MM.1S (cell line): ENCODE measurements around the gene STRN3.
"Not testable (repeated sequence)": the region's sequence is repeated elsewhere in the genome, so short reads cannot be mapped to it uniquely, and the experiment has no call there.

Experiments
- DNase-seq: peaks from one replicate; pipeline ENCODE4 v3.0.0-alpha.2; 2015
- H2AFZ ChIP-seq: fragments of 300-600 bp; sonication (generic); 2 replicates; pipeline ENCODE4 v1.6.0; 2016; ENCODE audit warnings: antibody characterized with exemption, low read length
- H3F3A ChIP-seq: fragments of 300-600 bp; sonication (generic); 2 replicates; pipeline ENCODE4 v1.6.1; 2016; ENCODE audit warnings: mild to moderate bottlenecking, antibody characterized with exemption, low read length, moderate library complexity, mixed read lengths; ENCODE audit not compliant: insufficient read depth
- H3K27ac ChIP-seq: fragments of 300-600 bp; sonication (generic); 2 replicates; pipeline ENCODE4 v1.5.1; 2016; ENCODE audit warnings: mild to moderate bottlenecking, low read length
- H3K27me3 ChIP-seq: fragments of 300-600 bp; sonication (generic); replicated peaks from 2 replicates; pipeline ENCODE4 v1.6.0; 2016; ENCODE audit warnings: low read length; ENCODE audit not compliant: insufficient read depth
- H3K36me3 ChIP-seq: fragments of 300-600 bp; sonication (generic); replicated peaks from 2 replicates; pipeline ENCODE4 v1.6.1; 2016; ENCODE audit warnings: mild to moderate bottlenecking, low read length, mixed read lengths; ENCODE audit not compliant: insufficient read depth
- H3K4me1 ChIP-seq: fragments of 300-600 bp; sonication (generic); 2 replicates; pipeline ENCODE4 v1.6.1; 2016; ENCODE audit warnings: low read length, mixed read lengths
- H3K4me2 ChIP-seq: fragments of 300-600 bp; sonication (generic); 2 replicates; pipeline ENCODE4 v1.6.0; 2016; ENCODE audit warnings: low read depth, low read length
- H3K4me3 ChIP-seq: fragments of 300-600 bp; sonication (generic); 2 replicates; pipeline ENCODE4 v1.5.1; 2016; ENCODE audit warnings: low read length, mixed read lengths
- H3K79me2 ChIP-seq: fragments of 300-600 bp; sonication (generic); 2 replicates; pipeline ENCODE4 v1.6.1; 2016; ENCODE audit warnings: mixed run types, low read length, mixed read lengths
- H3K9ac ChIP-seq: fragments of 300-600 bp; sonication (generic); 2 replicates; pipeline ENCODE4 v1.6.1; 2016; ENCODE audit warnings: low read length, mixed read lengths
- H3K9me2 ChIP-seq: fragments of 300-600 bp; sonication (generic); replicated peaks from 2 replicates; pipeline ENCODE4 v1.6.1; 2016; ENCODE audit warnings: mild to moderate bottlenecking, low read length, mixed read lengths; ENCODE audit not compliant: insufficient read depth
- H3K9me3 ChIP-seq: fragments of 300-600 bp; sonication (generic); replicated peaks from 2 replicates; pipeline ENCODE4 v1.6.1; 2016; ENCODE audit warnings: mild to moderate bottlenecking, low read length, mixed read lengths; ENCODE audit not compliant: insufficient read depth
- H4K20me1 ChIP-seq: fragments of 300-600 bp; sonication (generic); 2 replicates; pipeline ENCODE4 v1.6.1; 2016; ENCODE audit warnings: mild to moderate bottlenecking, low read length, moderate library complexity, mixed read lengths; ENCODE audit not compliant: insufficient read depth
- EZH2 ChIP-seq: fragments of 300-600 bp; sonication (generic); optimal IDR thresholded peaks from 2 replicates; pipeline ENCODE3; 2017; ENCODE audit warnings: low read depth, mild to moderate bottlenecking, antibody characterized with exemption, low read length, mixed read lengths
- EZH2phosphoT487 ChIP-seq: fragments of 300-600 bp; sonication (generic); IDR thresholded peaks from 2 replicates; pipeline ENCODE4 v1.6.1; 2018; ENCODE audit warnings: antibody characterized with exemption, low read length
- TF ChIP-seq, protein P1 (sequence below): fragments of 300-600 bp; sonication (generic); IDR thresholded peaks from 2 replicates; pipeline ENCODE4 v1.5.1; 2016; ENCODE audit warnings: antibody characterized with exemption, low read length, mixed read lengths

Gene STRN3

DNA sequence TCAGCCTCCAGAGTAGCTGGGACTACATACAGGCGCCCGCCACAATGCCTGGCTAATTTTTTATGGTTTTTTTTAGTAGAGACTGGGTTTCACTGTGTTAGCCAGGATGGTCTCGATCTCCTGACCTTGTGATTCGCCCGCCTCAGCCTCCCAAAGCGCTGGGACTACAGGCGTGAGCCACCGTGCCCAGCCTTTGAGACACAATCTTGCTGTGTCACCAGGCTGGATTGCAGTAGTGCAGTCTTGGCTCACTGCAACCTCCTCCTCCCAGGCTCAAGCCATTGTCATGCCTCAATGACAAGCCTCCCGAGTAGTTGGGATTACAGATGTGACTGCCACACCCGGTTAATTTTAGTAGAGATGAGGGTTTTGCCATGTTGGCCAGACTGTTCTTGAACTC lies 21.3 kb upstream of the STRN3 start:
- DNase-seq = no peak
- Histone ChIP-seq H3K27me3 (no peaks in the 10 kb centered on the region), H3K4me3 (no peak overlapping the region), H3K79me2 (no peaks in the 10 kb centered on the region), H3K36me3 (no peaks in the 10 kb centered on the region), H4K20me1 (no peaks in the 10 kb centered on the region), H3K27ac (no peak overlapping the region), H3K9ac (no peak overlapping the region), H3K9me2 (no peaks in the 10 kb centered on the region), H3K4me2 (no peak overlapping the region), H3K9me3 (no peaks in the 10 kb centered on the region), H2AFZ (no peak overlapping the region), H3K4me1 (no peaks in the 10 kb centered on the region), H3F3A (no peaks in the 10 kb centered on the region)
- TF ChIP-seq EZH2 (no peak), EZH2phosphoT487 (no peak)
- TF ChIP-seq, protein P1, sequence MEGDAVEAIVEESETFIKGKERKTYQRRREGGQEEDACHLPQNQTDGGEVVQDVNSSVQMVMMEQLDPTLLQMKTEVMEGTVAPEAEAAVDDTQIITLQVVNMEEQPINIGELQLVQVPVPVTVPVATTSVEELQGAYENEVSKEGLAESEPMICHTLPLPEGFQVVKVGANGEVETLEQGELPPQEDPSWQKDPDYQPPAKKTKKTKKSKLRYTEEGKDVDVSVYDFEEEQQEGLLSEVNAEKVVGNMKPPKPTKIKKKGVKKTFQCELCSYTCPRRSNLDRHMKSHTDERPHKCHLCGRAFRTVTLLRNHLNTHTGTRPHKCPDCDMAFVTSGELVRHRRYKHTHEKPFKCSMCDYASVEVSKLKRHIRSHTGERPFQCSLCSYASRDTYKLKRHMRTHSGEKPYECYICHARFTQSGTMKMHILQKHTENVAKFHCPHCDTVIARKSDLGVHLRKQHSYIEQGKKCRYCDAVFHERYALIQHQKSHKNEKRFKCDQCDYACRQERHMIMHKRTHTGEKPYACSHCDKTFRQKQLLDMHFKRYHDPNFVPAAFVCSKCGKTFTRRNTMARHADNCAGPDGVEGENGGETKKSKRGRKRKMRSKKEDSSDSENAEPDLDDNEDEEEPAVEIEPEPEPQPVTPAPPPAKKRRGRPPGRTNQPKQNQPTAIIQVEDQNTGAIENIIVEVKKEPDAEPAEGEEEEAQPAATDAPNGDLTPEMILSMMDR = no peak

DNA sequence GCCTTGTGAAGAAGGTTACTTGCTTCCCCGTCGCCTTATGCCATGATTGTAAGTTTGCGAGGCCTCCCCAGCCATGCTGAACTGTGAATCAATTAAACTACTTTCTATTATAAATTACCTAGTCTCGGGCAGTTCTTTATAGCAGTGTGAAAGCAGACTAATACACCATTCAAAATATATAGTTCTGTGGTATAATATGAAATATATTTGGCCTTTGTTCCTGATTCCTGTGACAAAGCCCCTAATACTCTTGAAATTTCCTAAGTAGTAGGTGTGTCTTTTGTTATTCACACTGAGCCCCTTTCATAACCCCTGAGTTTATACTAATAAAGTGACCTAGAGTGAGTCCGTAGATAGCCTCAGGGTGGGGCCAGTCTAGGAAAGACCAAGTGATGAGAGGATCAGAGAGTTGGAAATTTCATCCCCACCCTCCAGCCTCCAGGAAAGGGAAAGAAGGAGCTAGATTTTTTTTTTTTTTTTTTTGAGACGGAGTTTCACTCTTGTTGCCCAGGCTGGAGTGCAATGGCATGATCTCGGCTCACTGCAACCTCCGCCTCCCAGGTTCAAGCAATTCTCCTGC lies 19.4 kb upstream of the STRN3 start:
- H3K4me3 ChIP-seq = no peak overlapping the region
- TF ChIP-seq EZH2phosphoT487 (no peak), EZH2 (no peak)
- TF ChIP-seq, protein P1 = no peak
- H3K27me3 ChIP-seq = no peaks in the 10 kb centered on the region
- no peak for DNase-seq
- no peaks in the 10 kb centered on the region for H3K79me2 ChIP-seq
- H4K20me1 ChIP-seq = no peaks in the 10 kb centered on the region
- no peaks in the 10 kb centered on the region for H3K4me1 ChIP-seq
- no peaks in the 10 kb centered on the region for H3F3A ChIP-seq
- H3K36me3 ChIP-seq = no peaks in the 10 kb centered on the region
- no peak overlapping the region for H3K9ac ChIP-seq
- no peak overlapping the region for H3K4me2 ChIP-seq
- no peak overlapping the region for H2AFZ ChIP-seq
- no peak overlapping the region for H3K27ac ChIP-seq
- no peaks in the 10 kb centered on the region for H3K9me2 ChIP-seq
- H3K9me3 ChIP-seq = no peaks in the 10 kb centered on the region

DNA sequence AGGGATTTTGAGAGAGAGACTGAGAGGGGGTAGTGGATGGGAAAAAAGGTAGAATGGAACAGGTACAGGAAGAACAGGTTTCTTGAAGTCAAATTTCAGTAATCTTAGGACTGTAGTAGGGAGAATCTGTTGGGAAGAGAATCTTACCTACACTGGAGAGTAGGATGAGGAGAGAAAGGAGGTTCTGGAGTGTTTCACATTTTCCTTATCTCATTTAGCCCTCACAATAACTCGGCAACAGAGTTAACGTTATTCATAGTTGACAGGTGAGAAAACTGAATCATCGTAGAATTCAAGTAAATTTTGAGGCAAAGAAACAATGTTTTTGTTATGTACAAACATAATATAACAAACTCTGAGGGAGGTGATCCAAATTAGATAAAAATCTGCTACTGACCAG lies 17.2 kb upstream of the STRN3 start:
- no peaks in the 10 kb centered on the region for H3K9me3 ChIP-seq
- no peaks in the 10 kb centered on the region for H3K36me3 ChIP-seq
- no peaks in the 10 kb centered on the region for H3K9me2 ChIP-seq
- no peaks in the 10 kb centered on the region for H3K4me1 ChIP-seq
- H4K20me1 ChIP-seq = no peaks in the 10 kb centered on the region
- no peaks in the 10 kb centered on the region for H3K79me2 ChIP-seq
- H3K27ac ChIP-seq = no peak overlapping the region
- no peak for DNase-seq
- no peak overlapping the region for H3K4me3 ChIP-seq
- H3K4me2 ChIP-seq = no peak overlapping the region
- TF ChIP-seq, protein P1 = no peak
- TF ChIP-seq EZH2 (no peak), EZH2phosphoT487 (no peak)
- H3K9ac ChIP-seq = no peak overlapping the region
- H3K27me3 ChIP-seq = no peaks in the 10 kb centered on the region
- no peaks in the 10 kb centered on the region for H3F3A ChIP-seq
- no peak overlapping the region for H2AFZ ChIP-seq

DNA sequence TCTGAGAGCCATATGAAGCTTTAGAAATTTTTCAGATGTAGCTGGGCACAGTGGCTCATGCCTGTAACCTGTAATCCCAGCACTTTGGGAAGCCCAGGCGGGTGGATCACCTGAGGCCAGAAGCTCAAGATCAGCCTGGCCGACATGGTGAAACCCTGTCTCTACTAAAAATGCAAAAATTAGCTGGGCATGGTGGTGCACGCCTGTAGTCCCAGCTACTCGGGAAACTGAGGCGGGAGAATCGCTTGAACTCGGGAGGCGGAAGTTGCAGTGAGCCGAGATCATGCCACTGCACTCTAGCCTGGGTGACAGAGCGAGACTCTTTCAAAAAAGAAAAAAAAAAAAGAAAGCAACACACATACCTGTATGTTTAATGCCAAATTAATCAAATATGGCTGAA lies 16.7 kb upstream of the STRN3 start:
- H3K4me1 ChIP-seq, H4K20me1 ChIP-seq, H3K9ac ChIP-seq, H3K27ac ChIP-seq, H3K9me2 ChIP-seq, H3K4me3 ChIP-seq, H3K4me2 ChIP-seq, H3K9me3 ChIP-seq, H3K36me3 ChIP-seq, DNase-seq, H3K79me2 ChIP-seq, H3K27me3 ChIP-seq, H3F3A ChIP-seq, H2AFZ ChIP-seq: not testable (repeated sequence)
